ENCODE results near the gene FKTN. TPM values are rescaled to one million over a fixed set of nuclear protein-coding genes. Genes with fewer than 3 reads are reported as not detected.

The FKTN gene
- total and polyA plus RNA-seq, 2 donors (not counting 3 experiments of a cell fraction or from before 2014, with no cell fraction given) = 2.8 to 13.2 TPM

GRCh38 chr9:105670315-105670714, 112.4 kb downstream of the FKTN start:
- ChIA-PET POLR2A (no interaction called here), CTCF (no interaction called here)
- no peak for DNase-seq (ENCODE audit: low read depth, low spot score)
- Histone ChIP-seq H3K9me1 (replicated peaks; ENCODE audit: control insufficient read depth, extremely low read depth, insufficient read depth, low read length) (no peaks in the 10 kb centered on the region), H3K27me3 (ENCODE audit: control insufficient read depth in 2 of 2, insufficient read depth in 2 of 2, low read length in 2 of 2) (peaks cover 4 to 6% of the 10 kb centered on the region in 2 experiments), H3K9ac (replicated peaks; ENCODE audit: extremely low read depth, insufficient read depth, low read length) (no peak overlapping the region), H3K27ac (ENCODE audit: insufficient read depth, low read depth, low read length) (no peak overlapping the region), H3K4me2 (ENCODE audit: insufficient read depth, low read length) (no peak overlapping the region), H3K4me1 (ENCODE audit: control insufficient read depth, extremely low read depth, insufficient read depth, low read length) (no peaks in the 10 kb centered on the region), H3K36me3 (ENCODE audit: control insufficient read depth in 2 of 2, extremely low read depth in 1 of 2, insufficient read depth in 2 of 2, low read length in 2 of 2) (no peaks in the 10 kb centered on the region), H3K9me3 (replicated peaks; ENCODE audit: control insufficient read depth, insufficient read depth, low read length) (no peaks in the 10 kb centered on the region), H4K20me1 (replicated peaks; ENCODE audit: control insufficient read depth, extremely low read depth, insufficient read depth, low read length) (no peaks in the 10 kb centered on the region), H3K4me3 (replicated peaks in 1 of 3; ENCODE audit: insufficient read depth in 1 of 3, low read depth in 1 of 3, low read length in 3 of 3) (no peak overlapping the region), H3K79me2 (ENCODE audit: control insufficient read depth, insufficient read depth, low read length) (no peaks in the 10 kb centered on the region), H2AFZ (ENCODE audit: low read depth, low read length) (no peak overlapping the region)
- FAIRE-seq = no peak
- BruUV-seq (replicated peaks) = no TSS peak
- dilution Hi-C loops (cut with MboI; ENCODE audit: extremely low pct_ligation_motif_present, low sequenced_read_pairs) = no loop called here
- no peak for TF ChIP-seq POLR2A (IDR thresholded peaks at IDR 0.05; ENCODE audit: low read depth, low read length)
- TF ChIP-seq EZH2 (IDR thresholded peaks at IDR 0.05; ENCODE audit: borderline replicate concordance, low read depth, low read length, severe bottlenecking) = no peak
- TF ChIP-seq GATA2 (IDR thresholded peaks at IDR 0.05; ENCODE audit: insufficient read depth, insufficient read length, low read depth, low read length) = no peak
- no peak for TF ChIP-seq CTCF (IDR thresholded peaks at IDR 0.05; ENCODE audit: extremely low read depth in 1 of 2, insufficient read depth in 1 of 2, low read depth in 1 of 2, low read length in 2 of 2)
- no peak for TF ChIP-seq POLR2AphosphoS5 (IDR thresholded peaks at IDR 0.05; ENCODE audit: insufficient read depth, low read depth, low read length)
- no peak for TF ChIP-seq MYC (IDR thresholded peaks at IDR 0.05; ENCODE audit: low read depth, low read length)
- TF ChIP-seq FOS (IDR thresholded peaks at IDR 0.05; ENCODE audit: borderline replicate concordance, insufficient read depth, low read length) = no peak
- no peak for TF ChIP-seq MAX (IDR thresholded peaks at IDR 0.05; ENCODE audit: insufficient read depth, insufficient read length)
- TF ChIP-seq JUN (IDR thresholded peaks at IDR 0.05; ENCODE audit: borderline replicate concordance, insufficient read depth, insufficient read length, low read depth) = no peak
- intact Hi-C loops (cut with micrococcal nuclease) = no loop called here
